GM21381 (cell line): Measurements from ENCODE around the gene PEPD.

ENCODE experiments used
- ATAC-seq: cut with Tn5 transposase; IDR thresholded peaks from one replicate; pipeline ENCODE4 v1.9.1; 2021; ENCODE audit warnings: mild to moderate bottlenecking, moderate library complexity; ENCODE audit not compliant: unreplicated experiment

The PEPD gene

GRCh38 chr19:33427801-33428626 is 93.6 kb downstream of the PEPD start:
- ATAC-seq, result no peak

- ATAC-seq, result no peak
Observed at GRCh38 chr19:33426621-33427361, 94.8 kb downstream of the PEPD start.

GRCh38 chr19:33424181-33424580 is 97.4 kb downstream of the PEPD start:
- no peak for ATAC-seq

- ATAC-seq, result no peak
Observed at GRCh38 chr19:33422369-33423180, 99.0 kb downstream of the PEPD start.

GRCh38 chr19:33421368-33421767 is 100.2 kb downstream of the PEPD start:
- no peak for ATAC-seq

GRCh38 chr19:33420821-33421220 is 100.8 kb downstream of the PEPD start:
- no peak for ATAC-seq

GRCh38 chr19:33419788-33420130 is 101.8 kb downstream of the PEPD start:
- ATAC-seq, result no peak

GRCh38 chr19:33418871-33419787 is 102.5 kb downstream of the PEPD start:
- ATAC-seq, result no peak

GRCh38 chr19:33418461-33418860 is 103.1 kb downstream of the PEPD start:
- ATAC-seq, result no peak

GRCh38 chr19:33417751-33418150 is 103.8 kb downstream of the PEPD start:
- no peak for ATAC-seq

- no peak for ATAC-seq
Observed at GRCh38 chr19:33416307-33417215, 105.0 kb downstream of the PEPD start.

GRCh38 chr19:33414667-33415605 is 106.7 kb downstream of the PEPD start:
- ATAC-seq, result no peak

- no peak for ATAC-seq
Observed at GRCh38 chr19:33413868-33414666, 107.5 kb downstream of the PEPD start.

- no peak for ATAC-seq
Observed at GRCh38 chr19:33413426-33413725, 108.2 kb downstream of the PEPD start.

GRCh38 chr19:33412601-33413425 is 108.8 kb downstream of the PEPD start:
- ATAC-seq, result no peak

- no peak for ATAC-seq
Observed at GRCh38 chr19:33411621-33412180, 109.9 kb downstream of the PEPD start.
